Measurements from ENCODE around the gene MCRIP2.
"Not testable (repeated sequence)": the region's sequence is repeated elsewhere in the genome, so short reads cannot be mapped to it uniquely, and the experiment has no call there.

The MCRIP2 gene

DNA sequence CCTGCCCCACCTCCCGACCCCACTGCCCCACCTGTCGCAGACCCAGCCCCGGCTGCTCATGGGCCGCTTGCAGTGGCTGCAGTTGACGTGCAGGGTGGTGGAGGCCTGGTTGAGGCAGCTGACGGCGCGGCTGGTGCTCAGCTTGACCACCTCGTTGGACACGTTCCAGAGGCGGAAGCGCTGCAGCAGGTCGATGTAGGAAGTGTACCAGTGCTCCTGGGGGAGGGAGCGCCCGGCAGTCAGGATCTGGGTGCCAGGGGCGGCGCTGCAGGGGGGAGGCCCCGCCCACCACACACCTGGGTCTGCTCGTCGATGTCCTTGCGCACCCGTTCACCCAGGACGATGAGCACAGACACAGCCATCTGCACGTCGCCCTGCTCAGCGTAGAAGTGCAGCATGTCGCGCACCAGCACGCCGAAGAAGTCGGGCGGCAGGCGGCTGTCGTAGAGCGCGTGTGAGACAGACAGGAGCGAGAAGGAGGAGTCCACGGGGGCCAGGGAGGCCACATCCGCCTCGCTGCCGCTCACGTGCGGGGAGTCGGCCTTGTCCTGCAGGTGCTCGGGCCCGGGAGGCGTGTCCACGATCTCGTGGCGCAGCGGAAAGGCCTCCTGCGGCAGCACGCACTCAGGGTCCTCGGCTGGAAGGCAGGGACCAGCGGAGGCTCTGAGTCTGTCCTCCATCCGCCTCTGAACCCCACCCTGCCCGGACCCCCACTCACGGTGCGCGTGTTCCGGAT is 43.5 kb downstream of the MCRIP2 start:
- DNase-seq (ENCODE audit: low spot score): no peak
- TF ChIP-seq CTCF (conservative IDR thresholded peaks at IDR 0.05; ENCODE audit: low read depth): no peak
- peak overlapping the region; percentile 94 for H3K27ac ChIP-seq
- ChIA-PET POLR2A (ENCODE audit: low non-redundant PET) (no interaction called here), CTCF (interaction anchor here (0.7 to 1.6 kb wide), 3 partner anchors 14 to 93 kb away, joined by 3 to 5 read pairs (median 3); partner anchors contain the start of gene METRN)

DNA sequence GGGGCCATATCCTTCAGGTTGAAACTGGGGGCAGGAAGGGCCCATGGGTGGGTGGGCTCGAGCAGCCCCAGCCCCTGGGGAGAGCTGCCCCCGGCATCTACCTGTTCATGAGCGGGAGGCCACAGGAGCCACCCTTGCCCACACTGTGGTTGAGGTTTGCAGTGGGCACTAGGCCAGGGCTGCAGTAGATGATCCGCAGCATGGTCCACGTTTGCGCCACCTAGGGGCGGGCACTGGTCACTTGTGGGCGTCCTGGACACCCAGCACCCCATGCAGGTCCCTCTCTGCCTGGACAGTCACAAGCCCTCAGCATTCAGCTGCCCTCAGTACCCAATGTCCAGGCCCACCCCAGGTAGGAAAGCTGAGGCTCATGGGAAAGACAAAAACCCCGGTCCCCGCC is 44.3 kb downstream of the MCRIP2 start:
- ChIA-PET CTCF (interaction anchor here (0.5 to 0.7 kb wide), 2 partner anchors 12 to 14 kb away, joined by 3 read pairs; no protein-coding TSS in a partner anchor), POLR2A (ENCODE audit: low non-redundant PET) (no interaction called here)
- TF ChIP-seq CTCF (conservative IDR thresholded peaks at IDR 0.05; ENCODE audit: low read depth): peak; percentile 61
- no peak for DNase-seq (ENCODE audit: low spot score)
- H3K27ac ChIP-seq: peak overlapping the region; percentile 94

DNA sequence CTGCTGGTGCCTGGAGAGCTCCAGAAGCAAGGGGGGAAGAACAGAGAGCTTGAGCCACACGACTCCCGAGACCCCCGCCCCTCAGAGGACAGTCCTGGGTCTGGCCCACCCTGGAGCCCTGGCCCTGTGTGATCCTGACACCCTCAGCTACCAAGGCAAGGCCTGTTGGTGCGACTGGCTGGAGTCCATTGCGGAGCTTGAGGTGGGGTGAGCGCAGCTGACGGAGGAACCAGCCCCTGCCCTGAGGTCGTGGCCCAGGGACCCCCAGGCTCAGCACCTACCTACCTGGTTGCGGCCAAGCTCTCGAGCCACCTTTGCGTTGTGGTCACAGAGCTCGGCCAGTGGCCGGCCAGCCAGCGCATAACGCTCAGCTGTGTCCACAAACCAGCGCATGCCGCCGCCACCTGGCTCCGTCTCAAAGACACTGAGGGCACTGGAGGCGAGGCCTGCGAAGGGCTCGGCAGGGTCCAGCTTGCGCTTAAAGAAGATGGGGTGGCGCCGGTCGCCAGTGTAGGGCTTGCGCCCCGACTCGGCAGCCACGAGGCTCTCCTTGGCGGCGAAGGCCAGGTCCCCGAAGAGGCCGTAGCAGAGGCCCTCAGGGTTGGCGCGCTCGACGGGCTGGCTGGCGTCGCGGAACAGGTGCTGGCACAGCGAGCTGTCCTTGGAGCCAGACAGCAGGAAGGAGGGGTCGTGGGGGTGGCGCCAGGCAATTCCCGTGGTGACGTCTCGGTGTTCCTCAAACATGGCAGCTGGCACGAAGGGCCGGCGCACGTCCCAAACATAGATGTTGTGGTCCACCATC is 45.0 kb downstream of the MCRIP2 start:
- peak overlapping the region; percentile 94 for H3K27ac ChIP-seq
- no peak for DNase-seq (ENCODE audit: low spot score)
- TF ChIP-seq CTCF (conservative IDR thresholded peaks at IDR 0.05; ENCODE audit: low read depth): no peak
- ChIA-PET CTCF (interaction anchor here (0.5 to 1.1 kb wide), 3 partner anchors 11 to 19 kb away, joined by 3 read pairs; partner anchors contain the start of gene RHOT2), POLR2A (ENCODE audit: low non-redundant PET) (no interaction called here)

- ChIA-PET POLR2A (ENCODE audit: low non-redundant PET) (no interaction called here), CTCF (interaction anchor here (0.6 to 1.1 kb wide), 2 partner anchors 14 to 20 kb away, joined by 3 read pairs; partner anchors contain the start of gene RHOT2)
- no peak for DNase-seq (ENCODE audit: low spot score)
- TF ChIP-seq CTCF (conservative IDR thresholded peaks at IDR 0.05; ENCODE audit: low read depth): no peak
- peak overlapping the region; percentile 84 for H3K27ac ChIP-seq
Observed at GRCh38 chr16:687499-687898, 45.9 kb downstream of the MCRIP2 start.

DNA sequence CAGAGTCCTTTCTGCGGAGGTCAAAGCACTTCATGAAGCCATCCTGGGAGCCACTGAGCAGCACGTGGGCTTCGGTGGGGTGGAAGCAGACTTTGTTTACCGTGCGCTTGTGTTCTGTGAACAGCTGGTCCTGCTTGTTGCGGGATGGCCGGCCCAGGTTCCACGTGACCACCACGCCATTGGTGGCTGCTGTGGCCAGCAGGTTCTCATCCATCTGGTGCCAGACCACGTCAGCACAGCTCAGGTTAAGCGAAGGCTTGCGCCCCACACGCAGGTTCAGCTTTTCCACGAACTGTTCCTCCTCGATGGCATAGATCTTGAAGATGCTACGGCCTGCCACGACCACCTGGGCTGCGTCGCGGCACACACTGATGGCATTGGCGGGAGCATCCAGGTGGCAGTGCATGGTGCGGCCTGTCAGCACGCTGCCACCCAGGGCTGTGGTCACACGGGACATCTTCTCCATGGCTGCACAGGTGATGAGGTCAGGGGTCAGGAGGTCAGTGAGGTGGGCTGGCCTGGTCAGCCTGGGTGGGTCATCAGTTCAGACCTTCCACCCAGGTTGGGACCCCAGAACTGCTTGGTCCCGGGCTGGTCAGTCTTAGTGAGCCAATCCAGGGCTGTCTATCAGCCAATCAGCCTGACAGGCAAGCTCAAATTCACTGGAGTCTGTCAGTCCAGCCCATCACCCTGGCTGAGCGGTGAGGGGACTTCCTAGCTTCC is 47.7 kb downstream of the MCRIP2 start:
- TF ChIP-seq CTCF (conservative IDR thresholded peaks at IDR 0.05; ENCODE audit: low read depth): no peak
- no peak for DNase-seq (ENCODE audit: low spot score)
- ChIA-PET CTCF (interaction anchor here (0.7 kb wide), 1 partner anchor 11 kb away, joined by 3 read pairs; no protein-coding TSS in a partner anchor), POLR2A (ENCODE audit: low non-redundant PET) (interaction anchor here (0.5 to 1.2 kb wide), 2 partner anchors 22 to 99 kb away, joined by 3 read pairs; partner anchors contain the start of genes CHTF18 and RPUSD1)
- peak overlapping the region; percentile 84 for H3K27ac ChIP-seq

- DNase-seq (ENCODE audit: low spot score); POLR2A ChIA-PET (ENCODE audit: low non-redundant PET): not testable (repeated sequence)
- peak overlapping the region; percentile 84; the same call in 1 of the 2 replicates for H3K27ac ChIP-seq
- CTCF ChIA-PET: interaction anchor here (0.7 kb wide), 1 partner anchor 20 kb away, joined by 3 read pairs; no protein-coding TSS in a partner anchor
Observed at GRCh38 chr16:691242-691641, 49.6 kb downstream of the MCRIP2 start.
